GM12864 (cell line): ENCODE data around the gene GID4.

ENCODE experiments used
- DNase-seq: peaks from one replicate; pipeline ENCODE4 v3.0.0-alpha.2; 2011; ENCODE audit warnings: low read depth
- H3K4me3 ChIP-seq: 2 replicates; pipeline ENCODE4 v1.5.1; 2011; ENCODE audit warnings: mild to moderate bottlenecking, low read depth, low read length, control low read depth
- TF ChIP-seq, protein P1 (sequence below): IDR thresholded peaks from 2 replicates; pipeline ENCODE4 v1.5.1; 2011; ENCODE audit warnings: low read depth, mild to moderate bottlenecking, moderate library complexity, low read length, control low read depth, inconsistent platforms; ENCODE audit errors: missing control alignments

GID4 gene

DNA sequence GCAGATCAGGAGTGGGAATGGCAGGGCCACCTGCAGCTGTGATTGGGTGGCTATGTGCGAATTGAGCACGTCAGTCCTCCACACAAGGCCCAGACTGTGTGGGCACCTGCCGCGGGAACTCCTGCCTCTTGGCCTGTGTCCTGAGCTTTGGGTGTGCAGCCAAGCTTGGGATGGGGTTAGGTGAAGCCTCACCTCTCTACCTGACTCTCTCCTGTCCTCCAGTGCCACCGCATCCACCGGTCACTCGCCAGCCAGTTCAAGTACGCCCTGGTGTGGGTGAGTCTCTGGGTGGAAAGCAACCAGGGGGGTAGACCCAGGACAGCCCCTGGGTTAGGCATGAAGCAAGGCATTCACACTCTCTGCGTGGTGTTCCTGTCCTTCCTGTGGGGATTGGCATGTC is 67.0 kb downstream of the GID4 start:
- H3K4me3 ChIP-seq, result no peak overlapping the region
- DNase-seq, result no peak
- TF ChIP-seq, protein P1, sequence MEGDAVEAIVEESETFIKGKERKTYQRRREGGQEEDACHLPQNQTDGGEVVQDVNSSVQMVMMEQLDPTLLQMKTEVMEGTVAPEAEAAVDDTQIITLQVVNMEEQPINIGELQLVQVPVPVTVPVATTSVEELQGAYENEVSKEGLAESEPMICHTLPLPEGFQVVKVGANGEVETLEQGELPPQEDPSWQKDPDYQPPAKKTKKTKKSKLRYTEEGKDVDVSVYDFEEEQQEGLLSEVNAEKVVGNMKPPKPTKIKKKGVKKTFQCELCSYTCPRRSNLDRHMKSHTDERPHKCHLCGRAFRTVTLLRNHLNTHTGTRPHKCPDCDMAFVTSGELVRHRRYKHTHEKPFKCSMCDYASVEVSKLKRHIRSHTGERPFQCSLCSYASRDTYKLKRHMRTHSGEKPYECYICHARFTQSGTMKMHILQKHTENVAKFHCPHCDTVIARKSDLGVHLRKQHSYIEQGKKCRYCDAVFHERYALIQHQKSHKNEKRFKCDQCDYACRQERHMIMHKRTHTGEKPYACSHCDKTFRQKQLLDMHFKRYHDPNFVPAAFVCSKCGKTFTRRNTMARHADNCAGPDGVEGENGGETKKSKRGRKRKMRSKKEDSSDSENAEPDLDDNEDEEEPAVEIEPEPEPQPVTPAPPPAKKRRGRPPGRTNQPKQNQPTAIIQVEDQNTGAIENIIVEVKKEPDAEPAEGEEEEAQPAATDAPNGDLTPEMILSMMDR, result no peak

DNA sequence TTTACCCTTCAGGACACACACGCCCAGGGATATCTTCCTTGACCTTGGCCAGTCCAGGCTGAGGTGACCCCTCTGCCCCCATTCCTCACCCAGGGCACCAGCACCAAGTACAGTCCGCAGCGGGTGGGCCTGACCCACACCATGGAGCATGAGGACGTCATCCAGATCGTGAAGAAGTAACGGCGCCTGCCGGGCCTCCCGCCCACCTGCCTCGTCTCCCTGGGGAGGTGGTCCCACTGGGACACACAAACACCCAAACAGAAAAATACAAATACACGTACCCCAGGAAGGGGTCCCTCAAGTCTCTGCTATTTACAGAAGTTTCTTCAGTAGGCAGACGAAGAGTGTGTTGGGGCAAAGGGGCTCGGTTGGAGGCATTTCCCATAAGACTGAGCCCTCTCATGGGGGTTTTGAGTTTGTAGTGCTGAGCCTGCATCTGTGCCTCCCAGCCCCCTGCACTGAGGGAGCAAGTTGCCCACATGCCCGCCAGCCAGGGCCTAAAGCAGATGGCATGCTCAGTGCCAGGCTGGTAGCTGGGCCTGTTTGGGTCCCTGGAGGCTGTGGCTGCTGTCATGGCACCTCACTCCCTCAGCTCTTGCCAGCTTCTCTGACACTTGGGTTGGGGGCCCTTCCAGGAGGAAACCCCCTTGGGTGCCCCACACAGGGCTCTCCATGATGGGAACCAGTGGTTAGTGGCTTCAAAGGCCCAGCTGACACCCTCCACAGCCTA is 68.0 kb downstream of the GID4 start:
- TF ChIP-seq, protein P1, result no peak
- DNase-seq, result no peak
- no peak overlapping the region for H3K4me3 ChIP-seq

DNA sequence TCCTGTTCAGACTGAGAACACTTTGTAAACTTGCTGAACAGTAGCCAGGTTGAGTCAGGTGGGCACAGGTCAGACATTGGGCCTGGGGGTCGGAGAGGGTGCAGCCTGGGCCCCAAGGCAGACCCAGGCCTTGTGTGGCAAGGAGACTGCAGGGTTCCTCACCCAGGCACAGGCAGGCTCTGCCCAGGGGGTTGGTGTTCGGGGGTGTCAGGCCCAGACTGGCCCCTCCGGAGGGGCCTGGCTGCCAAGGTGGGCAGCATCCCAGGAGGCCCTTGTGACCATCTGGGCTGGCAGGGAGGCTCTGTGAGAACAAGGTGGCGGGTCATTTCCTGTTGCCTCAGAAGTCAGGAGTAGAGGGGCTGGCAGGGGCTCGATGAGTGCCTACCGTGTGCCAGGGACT is 68.8 kb downstream of the GID4 start:
- H3K4me3 ChIP-seq, result no peak overlapping the region
- DNase-seq, result no peak
- TF ChIP-seq, protein P1, result no peak

DNA sequence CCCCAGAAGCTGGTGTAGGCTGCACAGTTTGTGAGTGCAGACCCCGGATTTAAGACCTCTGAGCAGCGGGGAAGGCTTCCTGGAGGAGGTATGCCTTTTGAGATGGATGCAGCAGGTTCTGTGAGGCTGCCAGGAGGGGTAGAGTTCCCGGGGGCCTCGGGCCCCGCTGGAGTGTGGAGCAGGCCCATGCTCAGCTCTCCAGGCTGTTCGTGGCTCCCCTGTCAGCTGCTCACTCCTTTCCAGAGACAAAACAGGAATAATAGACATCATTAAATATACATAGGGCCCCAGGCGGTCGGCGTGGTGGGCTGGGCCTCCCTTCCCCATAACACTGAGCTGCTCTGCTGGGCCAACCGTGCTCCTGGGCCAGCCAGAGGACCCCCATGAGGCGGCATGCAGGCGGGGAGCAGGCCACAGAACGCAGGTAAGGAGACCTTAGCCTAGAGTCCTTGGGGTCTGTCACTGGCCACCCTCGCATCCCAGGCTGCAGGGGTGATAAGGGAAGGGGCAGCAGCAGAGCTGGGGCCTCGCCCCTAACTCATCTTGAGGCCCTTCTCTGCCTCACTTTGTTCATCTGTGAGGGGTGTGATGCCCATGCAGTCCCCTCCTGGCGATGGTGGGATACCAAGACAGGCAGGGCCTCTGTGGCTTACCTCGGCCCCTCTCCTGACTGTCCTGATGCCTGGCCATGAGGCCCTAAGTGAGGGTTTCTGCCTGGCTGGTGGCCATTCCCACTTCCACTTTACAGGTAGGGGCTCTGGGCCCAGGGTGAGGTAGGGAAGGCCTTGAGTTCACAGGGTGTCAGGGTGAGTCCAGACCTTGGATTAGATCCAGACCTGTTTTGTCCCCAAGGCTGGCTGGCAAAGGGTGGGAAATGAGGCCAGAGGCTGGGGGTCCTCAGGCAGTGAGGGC is 69.4 kb downstream of the GID4 start, which contains the start of gene MYO15A:
Gene MYO15A (plus strand): TSS at position 356 of the 912 bp plus-strand sequence. CDS start 10,045 bp downstream, outside the sequence.
- no peak for DNase-seq
- TF ChIP-seq, protein P1, result no peak

DNA sequence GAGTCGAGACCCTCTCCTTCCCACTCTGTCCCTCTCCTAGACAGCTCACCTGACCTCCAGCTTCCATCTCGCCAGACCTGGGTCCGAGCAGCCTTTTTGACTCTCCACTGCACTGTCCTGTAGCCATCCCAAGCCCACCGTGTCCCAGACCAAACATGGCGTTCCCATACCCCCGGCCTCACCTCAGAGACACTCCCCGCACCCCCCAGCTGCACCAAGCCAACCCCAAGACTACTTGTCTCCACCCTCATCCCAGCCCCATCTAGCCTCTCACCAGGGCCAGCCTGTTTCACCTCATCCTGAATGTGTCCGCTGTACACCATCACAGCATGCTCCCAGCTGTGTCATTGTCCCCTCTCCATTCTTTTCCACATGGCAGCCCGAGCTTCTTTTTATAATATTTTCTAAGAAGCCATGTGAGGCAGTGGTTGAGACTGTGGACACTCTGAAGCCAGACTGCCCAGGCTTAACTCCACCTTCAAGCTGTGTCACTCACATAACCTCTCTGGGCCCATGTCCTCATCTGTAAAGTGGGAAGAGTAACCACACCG is 70.8 kb downstream of the GID4 start:
- TF ChIP-seq, protein P1, result no peak
- H3K4me3 ChIP-seq, result no peak overlapping the region
- no peak for DNase-seq

More for the DNA sequence above, 69.4 kb downstream of the GID4 start, which contains the start of gene MYO15A:
- no peak within 1 kb of the TSS for H3K4me3 ChIP-seq

DNA sequence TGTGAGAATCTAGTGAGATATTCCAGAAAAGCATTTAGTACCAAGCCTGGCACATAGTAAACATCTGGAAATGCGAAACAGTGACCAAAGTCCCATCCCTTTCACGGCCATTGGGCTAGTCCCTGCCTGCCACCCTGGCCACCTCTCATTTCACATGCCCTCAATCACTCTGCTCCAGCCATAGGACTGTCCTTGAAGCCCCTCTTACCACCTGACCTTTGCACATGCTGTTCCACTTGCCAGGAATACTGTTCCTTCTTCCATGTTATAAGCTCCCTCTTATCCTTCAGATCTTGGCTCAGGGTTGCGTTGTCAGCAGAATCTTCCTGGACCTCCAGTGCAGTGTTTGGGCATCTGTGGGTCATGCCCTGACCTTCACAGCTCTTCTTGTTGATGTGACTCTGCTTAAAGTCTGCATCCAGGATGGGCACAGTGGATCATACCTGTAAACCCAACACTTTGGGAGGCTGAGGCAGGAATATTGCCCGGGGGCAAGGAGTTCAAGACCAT is 71.5 kb downstream of the GID4 start:
- TF ChIP-seq, protein P1, result no peak
- no peak for DNase-seq
- no peak overlapping the region for H3K4me3 ChIP-seq
